GM12874 (cell line): ENCODE results near the gene CYTH1.

Experiments
- TF ChIP-seq, protein P1 (sequence below): IDR thresholded peaks from 2 replicates; pipeline ENCODE4 v1.5.1; 2011; ENCODE audit warnings: low read depth, mild to moderate bottlenecking, control low read depth, low read length, moderate library complexity; ENCODE audit not compliant: insufficient read depth

Gene CYTH1

DNA sequence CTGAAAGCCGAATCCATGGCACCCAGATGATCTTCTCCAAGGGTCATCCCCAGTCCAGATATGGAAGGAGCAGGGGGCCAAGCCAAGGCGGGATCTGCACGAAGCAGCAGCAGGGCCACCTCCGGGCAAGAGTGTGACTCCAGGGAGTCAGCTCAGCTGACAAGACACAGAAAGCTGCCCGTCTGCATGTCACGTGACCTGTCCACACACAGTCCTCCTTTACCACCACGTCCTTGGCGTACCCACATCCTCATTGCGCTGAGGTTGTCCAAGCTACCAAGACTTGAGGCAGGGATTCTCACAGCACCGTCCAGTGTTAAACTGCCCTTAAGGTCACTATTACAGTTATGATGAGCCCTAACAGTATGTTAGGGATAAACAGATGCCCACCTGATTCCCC lies 11.3 kb upstream of the CYTH1 start:
- TF ChIP-seq, protein P1, sequence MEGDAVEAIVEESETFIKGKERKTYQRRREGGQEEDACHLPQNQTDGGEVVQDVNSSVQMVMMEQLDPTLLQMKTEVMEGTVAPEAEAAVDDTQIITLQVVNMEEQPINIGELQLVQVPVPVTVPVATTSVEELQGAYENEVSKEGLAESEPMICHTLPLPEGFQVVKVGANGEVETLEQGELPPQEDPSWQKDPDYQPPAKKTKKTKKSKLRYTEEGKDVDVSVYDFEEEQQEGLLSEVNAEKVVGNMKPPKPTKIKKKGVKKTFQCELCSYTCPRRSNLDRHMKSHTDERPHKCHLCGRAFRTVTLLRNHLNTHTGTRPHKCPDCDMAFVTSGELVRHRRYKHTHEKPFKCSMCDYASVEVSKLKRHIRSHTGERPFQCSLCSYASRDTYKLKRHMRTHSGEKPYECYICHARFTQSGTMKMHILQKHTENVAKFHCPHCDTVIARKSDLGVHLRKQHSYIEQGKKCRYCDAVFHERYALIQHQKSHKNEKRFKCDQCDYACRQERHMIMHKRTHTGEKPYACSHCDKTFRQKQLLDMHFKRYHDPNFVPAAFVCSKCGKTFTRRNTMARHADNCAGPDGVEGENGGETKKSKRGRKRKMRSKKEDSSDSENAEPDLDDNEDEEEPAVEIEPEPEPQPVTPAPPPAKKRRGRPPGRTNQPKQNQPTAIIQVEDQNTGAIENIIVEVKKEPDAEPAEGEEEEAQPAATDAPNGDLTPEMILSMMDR, result no peak

DNA sequence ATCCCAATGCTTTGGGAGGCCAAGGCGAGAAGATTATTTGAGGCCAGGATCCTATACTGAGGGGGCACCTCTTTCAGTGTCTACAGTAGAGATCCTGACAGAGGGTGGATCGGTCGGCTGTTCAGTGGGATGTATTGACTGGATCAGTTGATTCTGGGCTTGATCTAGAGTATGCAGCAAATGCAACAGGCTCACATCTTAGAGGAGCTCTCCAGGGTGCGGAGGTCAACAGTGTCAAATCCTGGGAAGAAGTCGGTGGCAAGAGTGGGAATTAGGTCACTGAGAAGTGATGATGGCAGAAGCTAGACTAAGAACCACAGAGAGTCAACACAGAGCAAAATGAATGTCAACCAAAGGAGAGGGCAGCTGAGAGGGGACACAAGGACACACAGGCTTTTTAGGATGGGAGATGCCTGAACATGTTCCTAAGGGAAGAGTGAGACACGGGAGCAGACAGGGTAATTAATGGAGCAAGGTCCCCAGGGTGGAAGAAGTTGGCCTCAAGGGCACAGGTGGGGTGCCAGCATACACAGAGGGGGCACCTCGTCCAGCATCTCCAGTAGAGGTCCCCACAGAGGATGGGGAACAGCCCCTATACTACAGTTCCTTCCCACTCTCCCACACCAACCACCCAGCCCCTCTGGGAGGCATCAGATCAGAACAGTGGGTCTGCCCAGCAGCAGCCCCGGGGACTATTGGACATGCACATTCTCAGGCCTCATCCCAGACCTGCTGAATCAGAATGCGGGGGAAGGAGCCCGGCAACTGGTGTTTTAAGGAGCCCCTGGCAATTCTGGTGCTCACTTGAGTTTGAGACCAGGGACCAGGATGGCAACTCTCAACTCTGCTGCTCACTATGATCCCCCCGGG lies 10.0 kb upstream of the CYTH1 start:
- TF ChIP-seq, protein P1, result no peak

DNA sequence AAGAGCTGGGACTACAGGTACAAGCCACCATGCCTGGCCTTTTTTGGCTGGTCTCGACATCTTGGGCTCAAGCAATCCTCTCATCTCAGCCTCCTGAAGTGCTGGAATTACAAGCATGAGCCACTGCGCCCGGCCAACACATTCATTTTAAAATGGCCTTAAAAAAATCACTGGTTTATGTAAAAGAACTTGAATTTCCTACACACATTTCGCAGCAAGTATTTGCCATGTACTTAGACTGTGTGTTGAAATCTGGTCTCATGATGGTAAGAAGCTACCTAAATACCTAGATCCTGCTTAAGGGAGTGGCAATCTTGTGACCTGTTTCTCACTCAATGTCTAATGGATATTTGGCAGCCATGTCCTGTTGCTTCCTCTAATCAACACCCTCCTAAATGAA lies 8.5 kb upstream of the CYTH1 start:
- TF ChIP-seq, protein P1, result no peak

DNA sequence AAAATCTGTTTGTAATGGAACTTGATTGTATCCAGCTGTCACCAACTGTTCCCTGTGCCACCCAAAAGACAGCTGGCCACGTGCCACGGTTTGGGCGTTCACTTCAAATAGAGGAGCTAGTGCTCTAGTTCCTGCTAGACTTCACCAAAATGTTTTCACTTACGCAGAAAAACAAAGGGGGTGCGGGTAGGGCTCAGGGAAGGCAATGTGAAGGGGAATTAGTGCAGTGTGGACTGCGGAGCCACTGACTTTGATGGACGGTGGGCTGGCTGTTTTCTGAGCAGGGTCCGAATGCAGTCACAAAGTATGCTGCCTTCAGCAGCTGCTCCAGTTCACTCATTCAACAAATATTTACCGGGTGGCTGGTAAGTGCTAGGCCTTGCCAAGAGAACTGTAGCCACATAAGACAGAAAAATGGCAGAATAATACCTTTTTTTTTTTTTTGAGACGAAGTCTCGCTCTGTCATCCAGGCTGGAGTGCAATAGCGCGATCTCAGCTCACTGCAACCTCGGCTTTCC lies 7.6 kb upstream of the CYTH1 start:
- TF ChIP-seq, protein P1, result no peak

DNA sequence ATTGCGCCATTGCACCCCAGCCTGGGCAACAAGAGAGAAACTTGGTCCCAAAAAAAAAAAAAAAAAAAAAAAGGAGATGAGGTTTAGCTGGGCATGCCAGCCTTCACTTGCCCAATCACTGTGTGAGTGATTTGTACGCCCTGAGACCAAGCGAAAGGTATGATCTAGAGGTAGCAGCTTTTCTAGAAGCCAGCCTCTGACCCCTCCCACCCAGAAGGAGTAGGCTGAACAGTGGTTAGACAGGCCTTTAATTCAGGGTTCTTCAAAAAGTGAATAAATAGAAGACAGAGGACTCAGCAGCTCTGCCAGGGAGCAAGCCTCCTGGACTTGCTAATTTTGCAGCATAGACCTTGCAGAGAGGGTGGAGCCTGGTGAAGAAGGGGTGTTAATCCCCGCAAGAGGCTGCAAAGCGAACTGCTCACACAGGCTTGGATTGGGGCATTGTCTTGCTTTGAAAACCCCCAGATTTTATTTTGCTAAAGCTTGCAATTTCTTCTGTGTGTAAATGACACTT lies 7.1 kb upstream of the CYTH1 start:
- TF ChIP-seq, protein P1, result no peak

DNA sequence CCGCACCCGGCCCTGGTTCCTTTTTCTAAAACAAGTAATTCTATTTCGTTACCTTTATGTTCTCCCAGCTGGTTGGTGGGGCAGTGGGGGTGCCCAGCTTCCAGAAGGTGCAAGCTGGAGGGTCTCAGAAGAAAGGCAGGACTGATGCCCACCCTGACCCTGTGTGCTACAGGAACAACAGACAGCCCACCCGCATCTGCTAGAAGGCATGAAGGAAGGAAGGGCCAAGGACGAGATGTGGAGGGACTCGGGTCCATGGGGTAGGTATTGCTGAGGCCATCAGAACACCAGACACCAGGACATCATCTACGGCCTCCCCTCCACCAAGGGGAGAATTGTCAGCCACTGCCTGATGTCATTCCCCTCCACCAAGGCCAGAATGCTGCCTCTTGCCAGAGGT lies 6.4 kb upstream of the CYTH1 start:
- TF ChIP-seq, protein P1, result no peak

DNA sequence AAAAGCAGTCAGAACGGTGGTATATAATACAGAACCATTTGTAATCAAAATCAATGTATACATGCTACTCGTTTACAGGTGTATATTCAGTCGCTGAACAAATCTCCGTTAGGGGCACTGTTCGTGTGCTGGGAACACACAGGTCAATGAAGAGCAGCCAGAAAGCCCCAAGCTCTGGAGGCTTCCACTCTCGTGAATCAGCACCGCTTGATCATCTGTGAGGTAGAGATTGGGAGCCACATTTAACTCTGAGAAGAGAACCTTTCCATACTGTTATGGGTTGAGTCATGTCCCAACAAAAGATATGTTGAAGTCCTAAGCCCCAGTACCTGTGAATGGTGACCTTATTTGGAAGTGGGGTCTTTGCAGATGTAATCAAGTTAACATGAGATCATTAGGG lies 5.4 kb upstream of the CYTH1 start:
- TF ChIP-seq, protein P1, result no peak
